HepG2 (cell line): ENCODE results near the gene GPT2. TPM values are rescaled to one million over a fixed set of nuclear protein-coding genes. Genes with fewer than 3 reads are reported as not detected.
A peak's percentile ranks its signal among the peaks of the same experiment; 100 is the strongest.

ENCODE experiments used
- CBFB ChIP-seq: sonication (generic); formaldehyde crosslinking; IDR thresholded peaks from 2 replicates; pipeline ENCODE4 v1.4.0; 2020; ENCODE audit warnings: missing genetic modification reagents
- CCAR2 ChIP-seq: fragments of 200-400 bp; formaldehyde crosslinking; optimal IDR thresholded peaks from 2 replicates; pipeline ENCODE3; 2018; ENCODE audit warnings: low read depth, mild to moderate bottlenecking, low read length, moderate library complexity
- CENPX ChIP-seq: sonication (generic); formaldehyde crosslinking; IDR thresholded peaks from 2 replicates; pipeline ENCODE4 v1.9.0; 2021; ENCODE audit warnings: mild to moderate bottlenecking, missing genetic modification reagents, moderate library complexity
- ELF4 ChIP-seq: sonication (generic); formaldehyde crosslinking; IDR thresholded peaks from 2 replicates; pipeline ENCODE4 v1.5.0; 2020; ENCODE audit warnings: missing genetic modification reagents, mild to moderate bottlenecking, moderate library complexity, borderline replicate concordance
- KAT2B ChIP-seq: fragments of 150-350 bp; IDR thresholded peaks from 2 replicates; pipeline ENCODE4 v1.6.1; 2014; ENCODE audit warnings: low read depth, low read length, borderline replicate concordance
- MXI1 ChIP-seq: IDR thresholded peaks from 3 replicates; pipeline ENCODE4 v1.6.1; 2012; ENCODE audit warnings: low read depth, low read length, inconsistent platforms, borderline replicate concordance
- MZF1 ChIP-seq: sonication (generic); formaldehyde crosslinking; IDR thresholded peaks from 2 replicates; pipeline ENCODE4 v1.8.1; 2023; ENCODE audit warnings: mild to moderate bottlenecking, missing genetic modification reagents, borderline replicate concordance
- PRPF4 ChIP-seq: fragments of 200-400 bp; formaldehyde crosslinking; IDR thresholded peaks from 2 replicates; pipeline ENCODE4 v1.6.1; 2016; ENCODE audit warnings: low read length, low read depth; ENCODE audit not compliant: poor library complexity, severe bottlenecking
- SNRNP70 ChIP-seq: fragments of 200-400 bp; formaldehyde crosslinking; IDR thresholded peaks from 2 replicates; pipeline ENCODE4 v1.6.1; 2017; ENCODE audit warnings: mild to moderate bottlenecking, low read depth, low read length, moderate library complexity
- TBL1XR1 ChIP-seq: fragments of 150-350 bp; IDR thresholded peaks from 2 replicates; pipeline ENCODE4 v1.6.1; 2014; ENCODE audit warnings: borderline replicate concordance, low read length; ENCODE audit not compliant: partially characterized antibody
- THYN1 ChIP-seq: sonication (generic); formaldehyde crosslinking; IDR thresholded peaks from 2 replicates; pipeline ENCODE4 v1.8.1; 2023; ENCODE audit warnings: low read depth, mild to moderate bottlenecking, moderate library complexity, missing genetic modification reagents, borderline replicate concordance
- ZNF24 ChIP-seq: fragments of 450-650 bp; IDR thresholded peaks from 2 replicates; pipeline ENCODE4 v1.6.1; 2017; ENCODE audit warnings: antibody characterized with exemption, mild to moderate bottlenecking
- ZNF354B ChIP-seq: sonication (generic); formaldehyde crosslinking; IDR thresholded peaks from 2 replicates; pipeline ENCODE4 v1.8.0; 2022; ENCODE audit warnings: mild to moderate bottlenecking, missing genetic modification reagents
- ZNF441 ChIP-seq: sonication (generic); formaldehyde crosslinking; IDR thresholded peaks from 2 replicates; pipeline ENCODE4 v1.7.0; 2021; ENCODE audit warnings: missing genetic modification reagents, borderline replicate concordance
- ZNF451 ChIP-seq: sonication (generic); formaldehyde crosslinking; IDR thresholded peaks from 2 replicates; pipeline ENCODE4 v1.5.0; 2020; ENCODE audit warnings: mild to moderate bottlenecking, missing genetic modification reagents
- ZNF883 ChIP-seq: sonication (generic); formaldehyde crosslinking; IDR thresholded peaks from 2 replicates; pipeline ENCODE4 v1.5.1; 2020; ENCODE audit warnings: mild to moderate bottlenecking, missing genetic modification reagents; ENCODE audit errors: not compliant biosample characterization
- polyA plus RNA-seq, 8 experiments: library from polyadenylated mRNA; depleted of rRNA in 3 of 8; stranded (reverse) in 7 of 8; unstranded in 1 of 8; fragments of >200 nt; fragmentation: Illumina TruSeq in 4 of 8; extraction: Trizol in 4 of 8; gene quantifications; 2 replicates each; pipeline versions ENCODE4 v1.2.1 to v1.2.3, GENCODE V29; 2011 to 2016; ENCODE audit warnings: low read depth in 4 of 8, missing spikeins in 1 of 8, mixed read lengths in 1 of 8; ENCODE audit not compliant: insufficient read depth in 1 of 8
- total RNA-seq, 5 experiments: library from RNA; depleted of rRNA; stranded (reverse); fragments of >200 nt; fragmentation: Illumina TruSeq; extraction: Trizol; gene quantifications; 2 replicates each; pipeline ENCODE4 v1.2.3, GENCODE V29; 2016; ENCODE audit warnings: low read depth in 1 of 5
- TF ChIP-seq, protein P1 (sequence below): sonication (generic); formaldehyde crosslinking; IDR thresholded peaks from 2 replicates; pipeline ENCODE4 v1.4.0; 2020; ENCODE audit warnings: mild to moderate bottlenecking, low read depth, missing genetic modification reagents
- TF ChIP-seq, protein P2 (sequence below): sonication (generic); formaldehyde crosslinking; IDR thresholded peaks from 2 replicates; pipeline ENCODE4 v1.8.0; 2022; ENCODE audit warnings: low read depth, missing genetic modification reagents

GPT2 gene
- total and polyA plus RNA-seq, 2 of the 13 experiments (the other 11 are each of a cell fraction or from before 2014, with no cell fraction given): 138 to 267 TPM

DNA sequence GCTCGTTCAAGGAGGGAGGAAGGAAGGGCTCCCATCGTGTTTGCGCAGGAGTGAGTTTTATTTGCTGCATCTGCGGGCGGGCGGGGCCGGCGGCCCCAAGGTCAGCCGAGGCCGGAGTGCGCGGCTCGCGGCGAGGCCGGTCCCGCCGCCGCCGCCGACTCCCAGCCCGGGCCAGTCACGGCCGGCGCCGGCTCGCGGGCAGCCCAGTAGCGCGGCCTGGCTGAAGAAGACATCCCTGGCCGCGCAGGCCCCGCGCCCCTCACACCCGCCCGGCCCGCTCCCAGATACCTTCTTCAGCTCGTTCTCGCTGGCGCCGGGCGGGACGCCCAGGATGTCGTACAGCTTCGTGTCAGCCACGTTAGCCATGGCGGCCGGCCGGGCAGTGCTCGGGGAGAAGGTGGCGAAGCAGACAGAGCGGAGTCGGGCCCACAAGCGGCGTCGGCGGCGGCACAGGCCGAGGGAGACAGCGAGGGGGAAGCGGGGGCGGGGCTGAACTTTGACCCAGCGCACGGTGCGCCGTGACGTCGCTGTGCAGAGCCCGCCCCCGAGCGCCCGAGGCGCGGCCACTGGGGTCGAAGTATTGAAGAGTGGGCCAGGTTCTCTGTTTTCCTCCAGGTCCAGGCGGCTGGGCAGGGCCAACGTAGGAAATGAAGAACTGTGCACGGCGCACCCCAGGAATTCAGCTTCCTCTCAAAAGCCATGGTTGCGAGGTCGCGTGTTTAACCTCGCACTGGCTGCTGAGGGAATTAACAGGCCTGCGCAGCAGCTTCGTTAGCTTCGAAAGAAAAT, 89.2 kb downstream of the GPT2 start, which contains the start of gene DNAJA2 (continued):
- TF ChIP-seq THYN1 (CRISPR knock-in tag) (no peak), KAT2B (no peak), SNRNP70 (no peak), PRPF4 (no peak), ZNF354B (CRISPR knock-in tag) (peak; percentile 42; the same call in 1 of the 2 replicates), ZNF24 (no peak), TBL1XR1 (peak; percentile 86), ELF4 (CRISPR knock-in tag) (peak; percentile 29; the same call in 1 of the 2 replicates), CCAR2 (no peak), CENPX (CRISPR knock-in tag) (no peak), MXI1 (peak; percentile 64; the same call in 1 of the 3 replicates), ZNF441 (peak; percentile 91; the same call in 1 of the 2 replicates), CBFB (CRISPR knock-in tag) (peak; percentile 68), ZNF451 (no peak; the same call in 1 of the 2 replicates), ZNF883 (CRISPR knock-in tag) (peak; percentile 93), MZF1 (no peak)
- TF ChIP-seq, protein P1, sequence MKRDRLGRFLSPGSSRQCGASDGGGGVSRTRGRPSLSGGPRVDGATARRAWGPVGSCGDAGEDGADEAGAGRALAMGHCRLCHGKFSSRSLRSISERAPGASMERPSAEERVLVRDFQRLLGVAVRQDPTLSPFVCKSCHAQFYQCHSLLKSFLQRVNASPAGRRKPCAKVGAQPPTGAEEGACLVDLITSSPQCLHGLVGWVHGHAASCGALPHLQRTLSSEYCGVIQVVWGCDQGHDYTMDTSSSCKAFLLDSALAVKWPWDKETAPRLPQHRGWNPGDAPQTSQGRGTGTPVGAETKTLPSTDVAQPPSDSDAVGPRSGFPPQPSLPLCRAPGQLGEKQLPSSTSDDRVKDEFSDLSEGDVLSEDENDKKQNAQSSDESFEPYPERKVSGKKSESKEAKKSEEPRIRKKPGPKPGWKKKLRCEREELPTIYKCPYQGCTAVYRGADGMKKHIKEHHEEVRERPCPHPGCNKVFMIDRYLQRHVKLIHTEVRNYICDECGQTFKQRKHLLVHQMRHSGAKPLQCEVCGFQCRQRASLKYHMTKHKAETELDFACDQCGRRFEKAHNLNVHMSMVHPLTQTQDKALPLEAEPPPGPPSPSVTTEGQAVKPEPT (CRISPR knock-in tag): 0 out of 2 replicates have a peak, but pooled peaks have one; percentile 55
- TF ChIP-seq, protein P2, sequence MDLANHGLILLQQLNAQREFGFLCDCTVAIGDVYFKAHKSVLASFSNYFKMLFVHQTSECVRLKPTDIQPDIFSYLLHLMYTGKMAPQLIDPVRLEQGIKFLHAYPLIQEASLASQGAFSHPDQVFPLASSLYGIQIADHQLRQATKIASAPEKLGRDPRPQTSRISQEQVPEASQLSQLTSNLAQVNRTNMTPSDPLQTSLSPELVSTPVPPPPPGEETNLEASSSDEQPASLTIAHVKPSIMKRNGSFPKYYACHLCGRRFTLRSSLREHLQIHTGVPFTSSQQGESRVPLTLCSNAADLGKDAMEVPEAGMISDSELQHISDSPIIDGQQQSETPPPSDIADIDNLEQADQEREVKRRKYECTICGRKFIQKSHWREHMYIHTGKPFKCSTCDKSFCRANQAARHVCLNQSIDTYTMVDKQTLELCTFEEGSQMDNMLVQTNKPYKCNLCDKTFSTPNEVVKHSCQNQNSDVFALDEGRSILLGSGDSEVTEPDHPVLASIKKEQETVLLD (CRISPR knock-in tag): peak; percentile 68
